CD4-positive, alpha-beta T cell treated with Interferon alpha-2 for 1 hour (primary cell): ENCODE measurements around the gene L3HYPDH.

Experiments used
- DNase-seq, 2 donors: peaks; one replicate each; pipeline ENCODE4 v3.0.0-alpha.2; 2020 to 2022

The L3HYPDH gene

DNA sequence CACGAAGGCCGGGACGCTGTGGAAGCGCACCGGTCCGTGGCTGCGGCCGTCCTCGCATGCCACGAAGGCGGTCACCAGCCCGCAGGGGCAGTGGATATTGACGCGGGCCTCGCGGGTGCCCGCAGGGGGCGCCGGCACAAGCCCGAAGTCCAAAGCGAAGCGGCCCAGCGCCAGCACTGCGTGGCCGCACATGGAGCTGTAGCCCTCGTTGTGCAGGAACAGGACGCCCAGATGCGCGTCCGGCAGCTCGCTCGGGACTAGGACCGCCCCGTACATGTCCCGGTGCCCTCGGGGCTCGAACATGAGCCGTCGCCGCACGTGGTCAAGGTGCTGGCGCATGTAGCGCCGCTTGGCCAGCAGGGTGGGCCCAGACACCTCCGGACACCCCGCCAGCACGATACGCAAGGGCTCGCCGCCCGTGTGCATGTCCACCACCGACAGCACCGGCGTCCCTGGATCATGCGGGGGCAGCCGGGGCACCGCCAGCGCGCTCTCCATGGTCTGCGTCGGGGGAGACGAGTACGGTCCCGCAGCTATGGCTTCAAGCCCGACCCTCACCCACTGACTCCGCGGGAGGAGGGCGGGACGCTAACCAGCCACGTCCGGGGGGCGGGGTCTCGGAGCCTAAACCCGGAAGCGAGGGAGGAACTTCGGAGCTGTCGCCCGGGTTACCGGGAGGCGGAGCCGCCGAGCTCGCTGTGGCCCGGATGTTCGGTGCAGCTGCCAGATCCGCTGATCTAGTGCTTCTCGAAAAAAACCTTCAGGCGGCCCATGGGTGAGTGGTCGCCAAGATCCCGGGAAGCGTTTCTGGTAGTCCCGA, at the start of gene L3HYPDH, which contains the start of gene JKAMP:
Gene L3HYPDH (minus strand): TSS at position 590 of the 820 bp plus-strand sequence. CDS start 92 bp downstream, at position 498.
Gene JKAMP (plus strand): TSS at position 699 of the 820 bp plus-strand sequence. CDS start 73 bp downstream, at position 772.
- peak; percentile 95 to 96 for DNase-seq

- no peak for DNase-seq
Measured at GRCh38 chr14:59532419-59532818, 48.2 kb upstream of the L3HYPDH start.

- no peak for DNase-seq
Measured at GRCh38 chr14:59530349-59530748, 46.1 kb upstream of the L3HYPDH start.

- DNase-seq, result no peak
Measured at GRCh38 chr14:59529189-59529588, 45.0 kb upstream of the L3HYPDH start.

GRCh38 chr14:59520224-59520623, 36.0 kb upstream of the L3HYPDH start:
- no peak for DNase-seq

- DNase-seq, result no peak
Measured at GRCh38 chr14:59511916-59512575, 27.8 kb upstream of the L3HYPDH start.

DNA sequence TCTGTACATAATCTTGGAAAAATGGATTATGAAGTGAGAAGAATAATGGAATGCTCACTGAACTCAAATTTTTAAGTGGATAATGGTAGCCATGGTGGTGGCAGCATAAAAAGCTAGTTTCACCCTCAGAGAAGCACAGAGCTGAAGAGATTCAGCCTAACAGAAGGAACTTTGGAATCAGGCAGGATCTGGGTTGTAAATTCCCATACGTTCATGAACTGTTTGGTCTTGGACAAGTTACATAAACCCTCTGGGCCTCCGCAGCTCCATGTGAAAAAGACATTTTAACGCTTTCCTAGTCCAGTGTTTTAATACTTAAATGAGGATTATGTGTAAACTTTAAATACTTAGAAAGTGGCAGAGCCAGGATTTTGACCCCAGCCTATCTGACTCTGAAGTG, 26.8 kb upstream of the L3HYPDH start:
- DNase-seq, result no peak

- no peak for DNase-seq
Measured at GRCh38 chr14:59510001-59510400, 25.8 kb upstream of the L3HYPDH start.

- no peak for DNase-seq
Measured at GRCh38 chr14:59509101-59509500, 24.9 kb upstream of the L3HYPDH start.

DNA sequence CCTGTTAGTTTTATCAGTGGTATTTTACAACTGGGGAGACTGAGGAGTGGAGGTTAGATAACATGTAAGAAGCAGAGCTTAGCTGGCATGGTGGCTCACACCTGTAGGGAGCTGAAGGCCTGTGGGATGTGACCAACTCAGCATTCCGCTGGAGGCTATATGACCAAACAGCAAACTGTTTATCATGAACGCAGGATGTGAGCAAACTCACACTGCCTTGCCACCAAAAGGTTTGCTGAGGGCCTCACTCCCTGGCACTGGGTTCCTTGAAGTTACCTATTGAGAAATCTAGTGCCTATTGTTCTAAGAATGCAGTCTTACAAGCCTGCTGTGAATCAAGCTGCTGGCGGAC, 23.5 kb upstream of the L3HYPDH start:
- DNase-seq, result no peak

DNA sequence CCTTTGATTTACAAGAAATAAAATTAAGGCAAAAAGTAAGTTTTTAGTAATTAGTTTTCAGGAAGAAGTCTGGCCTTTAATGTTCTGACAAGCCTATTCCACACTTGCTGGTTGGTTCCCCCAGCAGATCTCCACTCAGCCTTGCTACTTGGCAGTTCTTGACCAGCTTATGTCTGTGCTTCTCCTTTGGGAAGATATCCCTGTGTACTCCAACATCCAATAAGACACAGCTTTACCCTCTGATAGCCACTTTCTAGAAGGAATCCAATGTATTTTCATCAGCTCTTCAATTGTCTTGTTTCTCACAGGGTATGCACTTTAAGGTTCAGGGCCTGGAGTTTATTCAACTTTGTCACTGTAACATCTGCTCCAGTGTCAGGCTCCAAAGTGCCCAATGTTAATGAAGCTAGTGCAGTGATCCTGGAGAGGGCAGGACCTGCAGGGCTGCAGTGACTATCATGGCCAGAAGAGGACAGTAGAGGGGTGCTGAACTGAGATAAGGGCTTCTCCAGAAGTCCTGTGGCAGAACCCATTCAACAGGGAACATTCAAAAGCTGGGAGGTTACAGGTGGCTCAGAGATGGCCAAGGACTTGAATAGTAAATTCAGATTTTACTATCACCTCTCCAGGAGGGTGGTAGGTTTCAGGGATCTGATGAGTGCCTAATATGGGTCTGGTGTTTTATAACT, 23.0 kb upstream of the L3HYPDH start:
- DNase-seq, result peak; percentile 20 to 51

- no peak for DNase-seq
Measured at GRCh38 chr14:59503256-59503655, 19.0 kb upstream of the L3HYPDH start.

DNA sequence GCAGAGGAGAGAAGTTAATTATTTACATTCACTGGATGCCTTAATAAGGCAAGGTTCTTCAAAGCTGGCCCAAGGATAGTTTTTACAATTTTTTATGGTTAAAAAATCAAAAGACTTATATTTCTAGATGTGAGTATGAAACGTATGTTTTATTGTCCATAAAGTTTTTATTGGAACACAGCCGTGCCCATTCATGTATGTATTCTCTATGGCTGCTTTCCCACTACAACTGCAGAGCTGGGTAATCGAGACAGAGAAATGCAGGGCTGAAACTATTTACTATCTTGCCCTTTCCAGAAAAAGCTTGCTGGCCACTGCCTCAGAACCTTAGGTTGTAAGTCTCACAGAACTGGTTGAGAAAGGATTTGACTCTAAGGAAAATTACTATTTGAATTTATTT, 16.5 kb upstream of the L3HYPDH start:
- no peak for DNase-seq

DNA sequence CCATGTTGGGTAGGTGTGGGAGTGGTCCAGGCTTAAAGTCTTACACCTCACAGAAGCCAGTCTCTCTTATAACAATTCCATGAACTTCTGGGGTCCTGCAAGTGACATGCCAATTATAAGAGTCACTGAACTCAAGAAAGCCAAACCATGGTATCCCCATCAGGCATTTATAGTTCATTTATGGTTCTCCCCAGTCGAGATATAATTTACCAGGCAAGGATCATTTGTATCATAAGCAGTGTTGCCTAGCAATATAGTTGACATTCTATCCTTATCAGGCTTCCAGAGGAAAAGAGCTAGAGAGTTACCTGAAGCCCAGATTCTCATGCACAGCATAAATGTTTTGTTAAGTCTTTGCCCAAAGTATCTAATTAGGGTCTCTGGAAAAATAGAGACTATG, 8.2 kb upstream of the L3HYPDH start:
- DNase-seq, result no peak

- DNase-seq, result no peak
Measured at GRCh38 chr14:59490756-59491155, 6.5 kb upstream of the L3HYPDH start.

DNA sequence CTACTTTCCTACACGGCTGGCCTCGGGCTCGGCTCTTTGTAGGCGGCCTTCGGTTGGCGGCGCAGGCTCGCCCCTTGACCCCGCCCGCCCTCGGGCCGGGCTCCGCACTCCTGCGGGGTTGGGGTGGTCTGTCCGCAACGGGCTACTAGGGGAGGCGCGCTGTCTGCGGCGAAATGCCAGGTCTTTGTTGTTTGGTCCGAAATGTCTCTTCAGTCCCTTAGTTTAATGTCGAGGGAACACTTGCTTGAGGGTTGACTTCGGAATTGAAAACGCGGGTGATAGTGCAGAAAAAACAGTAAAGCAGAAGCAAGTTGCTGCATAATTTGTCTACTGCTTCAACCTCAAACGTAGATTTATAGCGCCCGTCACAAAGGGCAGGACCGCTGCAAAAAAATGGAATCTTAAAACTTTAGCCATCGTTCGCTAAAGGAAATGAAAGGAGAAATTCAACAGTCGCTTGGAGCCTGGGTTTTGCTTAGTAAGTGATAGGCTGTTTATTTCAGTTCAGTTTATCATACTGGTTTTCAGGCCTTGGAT, 499 bp upstream of the L3HYPDH start:
- no peak for DNase-seq

GRCh38 chr14:59483363-59483762, 845 bp downstream of the L3HYPDH start:
- no peak for DNase-seq

- no peak for DNase-seq
Measured at GRCh38 chr14:59482541-59483331, 1.5 kb downstream of the L3HYPDH start.

GRCh38 chr14:59481871-59482540, 2.2 kb downstream of the L3HYPDH start:
- no peak for DNase-seq

- no peak for DNase-seq
Measured at GRCh38 chr14:59481407-59481806, 2.8 kb downstream of the L3HYPDH start.

DNA sequence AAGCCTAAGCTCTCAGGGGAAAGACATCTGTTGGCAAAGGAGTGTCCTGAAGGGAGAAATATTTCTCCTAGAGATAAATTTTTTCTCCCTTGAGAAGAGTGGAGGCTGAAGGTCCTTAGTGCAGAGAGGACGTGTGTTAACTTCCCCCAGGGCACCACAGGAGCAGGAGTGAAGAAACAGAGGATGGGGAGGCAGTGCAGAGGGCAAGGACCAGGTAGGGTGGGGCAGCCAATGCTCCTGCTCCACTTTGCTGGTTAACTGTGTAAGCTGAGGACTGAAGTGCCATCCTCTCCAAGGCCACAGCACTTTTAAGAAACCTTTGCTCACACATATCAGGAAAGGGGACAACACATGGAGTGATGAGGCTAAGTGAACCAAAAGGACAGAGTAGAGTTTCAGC, 4.0 kb downstream of the L3HYPDH start:
- no peak for DNase-seq

GRCh38 chr14:59478540-59478939, 5.7 kb downstream of the L3HYPDH start:
- no peak for DNase-seq
